ENCODE measurements around the gene IL34. TPM values are rescaled to one million over a fixed set of nuclear protein-coding genes. Genes with fewer than 3 reads are reported as not detected.

IL34 gene
- total and polyA plus RNA-seq, 2 of the 13 experiments (the other 11 are each of a cell fraction or from before 2014, with no cell fraction given), result 1.2 to 1.3 TPM

DNA sequence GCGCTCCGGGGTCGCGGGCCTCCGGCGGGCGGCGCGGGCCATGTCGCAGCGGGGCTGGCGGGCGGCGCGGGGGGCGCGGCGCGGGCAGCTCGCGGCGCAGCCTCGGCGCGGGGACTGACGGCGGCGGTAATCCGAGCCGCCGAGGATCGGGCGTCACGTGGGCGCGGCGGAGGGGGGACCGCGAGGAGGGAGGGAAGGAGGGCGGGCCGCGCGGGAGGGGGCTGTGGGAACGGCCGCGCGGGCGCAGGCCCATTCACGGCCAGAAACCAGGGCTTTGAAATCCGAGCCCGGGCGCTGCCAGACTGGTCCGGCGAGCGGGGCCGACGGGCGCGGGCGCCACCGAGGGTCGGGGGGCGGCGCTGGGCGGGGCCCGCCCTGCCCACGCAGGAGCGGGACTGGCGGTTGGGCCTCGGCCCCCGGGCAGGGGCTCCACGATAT is 39.6 kb downstream of the IL34 start, which contains the start of gene MTSS2 (continued):
- TF ChIP-seq, protein P1, sequence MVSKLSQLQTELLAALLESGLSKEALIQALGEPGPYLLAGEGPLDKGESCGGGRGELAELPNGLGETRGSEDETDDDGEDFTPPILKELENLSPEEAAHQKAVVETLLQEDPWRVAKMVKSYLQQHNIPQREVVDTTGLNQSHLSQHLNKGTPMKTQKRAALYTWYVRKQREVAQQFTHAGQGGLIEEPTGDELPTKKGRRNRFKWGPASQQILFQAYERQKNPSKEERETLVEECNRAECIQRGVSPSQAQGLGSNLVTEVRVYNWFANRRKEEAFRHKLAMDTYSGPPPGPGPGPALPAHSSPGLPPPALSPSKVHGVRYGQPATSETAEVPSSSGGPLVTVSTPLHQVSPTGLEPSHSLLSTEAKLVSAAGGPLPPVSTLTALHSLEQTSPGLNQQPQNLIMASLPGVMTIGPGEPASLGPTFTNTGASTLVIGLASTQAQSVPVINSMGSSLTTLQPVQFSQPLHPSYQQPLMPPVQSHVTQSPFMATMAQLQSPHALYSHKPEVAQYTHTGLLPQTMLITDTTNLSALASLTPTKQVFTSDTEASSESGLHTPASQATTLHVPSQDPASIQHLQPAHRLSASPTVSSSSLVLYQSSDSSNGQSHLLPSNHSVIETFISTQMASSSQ (IDR thresholded peaks at IDR 0.05; ENCODE audit: low read depth), result no peak
- TF ChIP-seq, protein P1 (CRISPR knock-in tag; IDR thresholded peaks at IDR 0.05; ENCODE audit: borderline replicate concordance), result peak; percentile 56; the same call in 1 of the 2 replicates
- TF ChIP-seq, protein P2, sequence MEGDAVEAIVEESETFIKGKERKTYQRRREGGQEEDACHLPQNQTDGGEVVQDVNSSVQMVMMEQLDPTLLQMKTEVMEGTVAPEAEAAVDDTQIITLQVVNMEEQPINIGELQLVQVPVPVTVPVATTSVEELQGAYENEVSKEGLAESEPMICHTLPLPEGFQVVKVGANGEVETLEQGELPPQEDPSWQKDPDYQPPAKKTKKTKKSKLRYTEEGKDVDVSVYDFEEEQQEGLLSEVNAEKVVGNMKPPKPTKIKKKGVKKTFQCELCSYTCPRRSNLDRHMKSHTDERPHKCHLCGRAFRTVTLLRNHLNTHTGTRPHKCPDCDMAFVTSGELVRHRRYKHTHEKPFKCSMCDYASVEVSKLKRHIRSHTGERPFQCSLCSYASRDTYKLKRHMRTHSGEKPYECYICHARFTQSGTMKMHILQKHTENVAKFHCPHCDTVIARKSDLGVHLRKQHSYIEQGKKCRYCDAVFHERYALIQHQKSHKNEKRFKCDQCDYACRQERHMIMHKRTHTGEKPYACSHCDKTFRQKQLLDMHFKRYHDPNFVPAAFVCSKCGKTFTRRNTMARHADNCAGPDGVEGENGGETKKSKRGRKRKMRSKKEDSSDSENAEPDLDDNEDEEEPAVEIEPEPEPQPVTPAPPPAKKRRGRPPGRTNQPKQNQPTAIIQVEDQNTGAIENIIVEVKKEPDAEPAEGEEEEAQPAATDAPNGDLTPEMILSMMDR (CRISPR knock-in tag; IDR thresholded peaks at IDR 0.05), result no peak
- TF ChIP-seq, protein P3, sequence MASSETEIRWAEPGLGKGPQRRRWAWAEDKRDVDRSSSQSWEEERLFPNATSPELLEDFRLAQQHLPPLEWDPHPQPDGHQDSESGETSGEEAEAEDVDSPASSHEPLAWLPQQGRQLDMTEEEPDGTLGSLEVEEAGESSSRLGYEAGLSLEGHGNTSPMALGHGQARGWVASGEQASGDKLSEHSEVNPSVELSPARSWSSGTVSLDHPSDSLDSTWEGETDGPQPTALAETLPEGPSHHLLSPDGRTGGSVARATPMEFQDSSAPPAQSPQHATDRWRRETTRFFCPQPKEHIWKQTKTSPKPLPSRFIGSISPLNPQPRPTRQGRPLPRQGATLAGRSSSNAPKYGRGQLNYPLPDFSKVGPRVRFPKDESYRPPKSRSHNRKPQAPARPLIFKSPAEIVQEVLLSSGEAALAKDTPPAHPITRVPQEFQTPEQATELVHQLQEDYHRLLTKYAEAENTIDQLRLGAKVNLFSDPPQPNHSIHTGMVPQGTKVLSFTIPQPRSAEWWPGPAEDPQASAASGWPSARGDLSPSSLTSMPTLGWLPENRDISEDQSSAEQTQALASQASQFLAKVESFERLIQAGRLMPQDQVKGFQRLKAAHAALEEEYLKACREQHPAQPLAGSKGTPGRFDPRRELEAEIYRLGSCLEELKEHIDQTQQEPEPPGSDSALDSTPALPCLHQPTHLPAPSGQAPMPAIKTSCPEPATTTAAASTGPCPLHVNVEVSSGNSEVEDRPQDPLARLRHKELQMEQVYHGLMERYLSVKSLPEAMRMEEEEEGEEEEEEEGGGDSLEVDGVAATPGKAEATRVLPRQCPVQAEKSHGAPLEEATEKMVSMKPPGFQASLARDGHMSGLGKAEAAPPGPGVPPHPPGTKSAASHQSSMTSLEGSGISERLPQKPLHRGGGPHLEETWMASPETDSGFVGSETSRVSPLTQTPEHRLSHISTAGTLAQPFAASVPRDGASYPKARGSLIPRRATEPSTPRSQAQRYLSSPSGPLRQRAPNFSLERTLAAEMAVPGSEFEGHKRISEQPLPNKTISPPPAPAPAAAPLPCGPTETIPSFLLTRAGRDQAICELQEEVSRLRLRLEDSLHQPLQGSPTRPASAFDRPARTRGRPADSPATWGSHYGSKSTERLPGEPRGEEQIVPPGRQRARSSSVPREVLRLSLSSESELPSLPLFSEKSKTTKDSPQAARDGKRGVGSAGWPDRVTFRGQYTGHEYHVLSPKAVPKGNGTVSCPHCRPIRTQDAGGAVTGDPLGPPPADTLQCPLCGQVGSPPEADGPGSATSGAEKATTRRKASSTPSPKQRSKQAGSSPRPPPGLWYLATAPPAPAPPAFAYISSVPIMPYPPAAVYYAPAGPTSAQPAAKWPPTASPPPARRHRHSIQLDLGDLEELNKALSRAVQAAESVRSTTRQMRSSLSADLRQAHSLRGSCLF (CRISPR knock-in tag; IDR thresholded peaks at IDR 0.05; ENCODE audit: borderline replicate concordance), result no peak
- peak; percentile 21; the same call in 1 of the 2 replicates for TF ChIP-seq GATAD1 (CRISPR knock-in tag; IDR thresholded peaks at IDR 0.05)
- TF ChIP-seq ZNF775 (CRISPR knock-in tag; IDR thresholded peaks at IDR 0.05; ENCODE audit: borderline replicate concordance), result no peak
- TF ChIP-seq ZNF292 (CRISPR knock-in tag; IDR thresholded peaks at IDR 0.05; ENCODE audit: borderline replicate concordance, low read depth), result no peak
- TF ChIP-seq ZBTB8A (CRISPR knock-in tag; IDR thresholded peaks at IDR 0.05; ENCODE audit: borderline replicate concordance, low read depth), result no peak
- no peak for TF ChIP-seq DNMT1 (CRISPR knock-in tag; IDR thresholded peaks at IDR 0.05)
- TF ChIP-seq, protein P4, sequence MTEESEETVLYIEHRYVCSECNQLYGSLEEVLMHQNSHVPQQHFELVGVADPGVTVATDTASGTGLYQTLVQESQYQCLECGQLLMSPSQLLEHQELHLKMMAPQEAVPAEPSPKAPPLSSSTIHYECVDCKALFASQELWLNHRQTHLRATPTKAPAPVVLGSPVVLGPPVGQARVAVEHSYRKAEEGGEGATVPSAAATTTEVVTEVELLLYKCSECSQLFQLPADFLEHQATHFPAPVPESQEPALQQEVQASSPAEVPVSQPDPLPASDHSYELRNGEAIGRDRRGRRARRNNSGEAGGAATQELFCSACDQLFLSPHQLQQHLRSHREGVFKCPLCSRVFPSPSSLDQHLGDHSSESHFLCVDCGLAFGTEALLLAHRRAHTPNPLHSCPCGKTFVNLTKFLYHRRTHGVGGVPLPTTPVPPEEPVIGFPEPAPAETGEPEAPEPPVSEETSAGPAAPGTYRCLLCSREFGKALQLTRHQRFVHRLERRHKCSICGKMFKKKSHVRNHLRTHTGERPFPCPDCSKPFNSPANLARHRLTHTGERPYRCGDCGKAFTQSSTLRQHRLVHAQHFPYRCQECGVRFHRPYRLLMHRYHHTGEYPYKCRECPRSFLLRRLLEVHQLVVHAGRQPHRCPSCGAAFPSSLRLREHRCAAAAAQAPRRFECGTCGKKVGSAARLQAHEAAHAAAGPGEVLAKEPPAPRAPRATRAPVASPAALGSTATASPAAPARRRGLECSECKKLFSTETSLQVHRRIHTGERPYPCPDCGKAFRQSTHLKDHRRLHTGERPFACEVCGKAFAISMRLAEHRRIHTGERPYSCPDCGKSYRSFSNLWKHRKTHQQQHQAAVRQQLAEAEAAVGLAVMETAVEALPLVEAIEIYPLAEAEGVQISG (CRISPR knock-in tag; IDR thresholded peaks at IDR 0.05), result peak; percentile 78
- TF ChIP-seq ZNF563 (CRISPR knock-in tag; IDR thresholded peaks at IDR 0.05), result 0 out of 2 replicates have a peak, but pooled peaks have one; percentile 30
- peak; percentile 8 for TF ChIP-seq RBM22 (optimal IDR thresholded peaks at IDR 0.05; ENCODE audit: low read length)
- TF ChIP-seq, protein P5, sequence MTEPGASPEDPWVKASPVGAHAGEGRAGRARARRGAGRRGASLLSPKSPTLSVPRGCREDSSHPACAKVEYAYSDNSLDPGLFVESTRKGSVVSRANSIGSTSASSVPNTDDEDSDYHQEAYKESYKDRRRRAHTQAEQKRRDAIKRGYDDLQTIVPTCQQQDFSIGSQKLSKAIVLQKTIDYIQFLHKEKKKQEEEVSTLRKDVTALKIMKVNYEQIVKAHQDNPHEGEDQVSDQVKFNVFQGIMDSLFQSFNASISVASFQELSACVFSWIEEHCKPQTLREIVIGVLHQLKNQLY (CRISPR knock-in tag; IDR thresholded peaks at IDR 0.05), result peak; percentile 35; the same call in 1 of the 2 replicates
